ENCODE data around the gene EXOC5. TPM values are rescaled to one million over a fixed set of nuclear protein-coding genes. Genes with fewer than 3 reads are reported as not detected.

Gene EXOC5
- total RNA-seq, 1 experiment from 2014 or later: 62.4 TPM

GRCh38 chr14:57302883-57303282, 34.2 kb upstream of the EXOC5 start:
- Mint-ChIP-seq H3K27me3 (ENCODE audit: unreplicated experiment) (peaks cover 2% of the 10 kb centered on the region), H3K9me3 (ENCODE audit: low read depth, unreplicated experiment) (no peaks in the 10 kb centered on the region), H3K36me3 (ENCODE audit: insufficient read depth, unreplicated experiment) (no peaks in the 10 kb centered on the region), H3K4me3 (ENCODE audit: low read depth, unreplicated experiment) (no peak overlapping the region), H3K4me1 (ENCODE audit: low read depth, unreplicated experiment) (no peaks in the 10 kb centered on the region), H3K27ac (ENCODE audit: unreplicated experiment) (no peak overlapping the region)
- no TSS peak for BruUV-seq (replicated peaks)
- DNase-seq: no peak
- CTCF ChIA-PET: no interaction called here
- intact Hi-C loops (cut with micrococcal nuclease; ENCODE audit: unreplicated experiment): no loop called here
- TF ChIP-seq, protein P1, sequence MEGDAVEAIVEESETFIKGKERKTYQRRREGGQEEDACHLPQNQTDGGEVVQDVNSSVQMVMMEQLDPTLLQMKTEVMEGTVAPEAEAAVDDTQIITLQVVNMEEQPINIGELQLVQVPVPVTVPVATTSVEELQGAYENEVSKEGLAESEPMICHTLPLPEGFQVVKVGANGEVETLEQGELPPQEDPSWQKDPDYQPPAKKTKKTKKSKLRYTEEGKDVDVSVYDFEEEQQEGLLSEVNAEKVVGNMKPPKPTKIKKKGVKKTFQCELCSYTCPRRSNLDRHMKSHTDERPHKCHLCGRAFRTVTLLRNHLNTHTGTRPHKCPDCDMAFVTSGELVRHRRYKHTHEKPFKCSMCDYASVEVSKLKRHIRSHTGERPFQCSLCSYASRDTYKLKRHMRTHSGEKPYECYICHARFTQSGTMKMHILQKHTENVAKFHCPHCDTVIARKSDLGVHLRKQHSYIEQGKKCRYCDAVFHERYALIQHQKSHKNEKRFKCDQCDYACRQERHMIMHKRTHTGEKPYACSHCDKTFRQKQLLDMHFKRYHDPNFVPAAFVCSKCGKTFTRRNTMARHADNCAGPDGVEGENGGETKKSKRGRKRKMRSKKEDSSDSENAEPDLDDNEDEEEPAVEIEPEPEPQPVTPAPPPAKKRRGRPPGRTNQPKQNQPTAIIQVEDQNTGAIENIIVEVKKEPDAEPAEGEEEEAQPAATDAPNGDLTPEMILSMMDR (IDR thresholded peaks at IDR 0.05; ENCODE audit: unreplicated experiment): no peak

DNA sequence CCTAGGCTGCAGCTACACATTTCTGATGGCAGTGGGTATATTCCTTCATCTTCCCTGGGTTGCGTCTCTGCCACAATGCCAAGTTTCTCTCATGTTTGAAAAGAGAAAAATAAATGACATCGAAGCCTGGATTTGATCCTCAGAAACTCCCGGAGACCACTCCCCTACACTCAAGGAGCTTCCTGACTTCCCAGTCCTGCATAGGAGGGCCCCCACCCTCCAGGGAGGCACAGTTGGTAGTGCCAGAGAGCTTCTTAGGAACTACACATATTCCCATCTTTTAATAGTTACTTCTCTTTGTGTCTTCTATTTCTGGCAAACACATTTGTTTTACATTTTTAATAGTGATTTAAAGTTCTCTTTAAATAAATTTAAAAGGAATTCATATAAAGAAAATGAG, 30.8 kb upstream of the EXOC5 start:
- H3K9me3 Mint-ChIP-seq (ENCODE audit: low read depth, unreplicated experiment): no peaks in the 10 kb centered on the region
- intact Hi-C loops (cut with micrococcal nuclease; ENCODE audit: unreplicated experiment): no loop called here
- H3K4me1 Mint-ChIP-seq (ENCODE audit: low read depth, unreplicated experiment): no peaks in the 10 kb centered on the region
- BruUV-seq (replicated peaks): no TSS peak
- H3K4me3 Mint-ChIP-seq (ENCODE audit: low read depth, unreplicated experiment): no peak overlapping the region
- no peaks in the 10 kb centered on the region for H3K27me3 Mint-ChIP-seq (ENCODE audit: unreplicated experiment)
- TF ChIP-seq, protein P1 (IDR thresholded peaks at IDR 0.05; ENCODE audit: unreplicated experiment): no peak
- CTCF ChIA-PET: no interaction called here
- no peaks in the 10 kb centered on the region for H3K36me3 Mint-ChIP-seq (ENCODE audit: insufficient read depth, unreplicated experiment)
- no peak overlapping the region for H3K27ac Mint-ChIP-seq (ENCODE audit: unreplicated experiment)
- DNase-seq: no peak

GRCh38 chr14:57297852-57298251, 29.1 kb upstream of the EXOC5 start:
- Mint-ChIP-seq H3K4me1 (ENCODE audit: low read depth, unreplicated experiment) (no peaks in the 10 kb centered on the region), H3K27ac (ENCODE audit: unreplicated experiment) (no peak overlapping the region), H3K36me3 (ENCODE audit: insufficient read depth, unreplicated experiment) (no peaks in the 10 kb centered on the region), H3K9me3 (ENCODE audit: low read depth, unreplicated experiment) (no peaks in the 10 kb centered on the region), H3K27me3 (ENCODE audit: unreplicated experiment) (no peaks in the 10 kb centered on the region), H3K4me3 (ENCODE audit: low read depth, unreplicated experiment) (no peak overlapping the region)
- intact Hi-C loops (cut with micrococcal nuclease; ENCODE audit: unreplicated experiment): no loop called here
- CTCF ChIA-PET: no interaction called here
- no TSS peak for BruUV-seq (replicated peaks)
- TF ChIP-seq, protein P1 (IDR thresholded peaks at IDR 0.05; ENCODE audit: unreplicated experiment): no peak
- DNase-seq: no peak

- Mint-ChIP-seq H3K4me3 (ENCODE audit: low read depth, unreplicated experiment) (no peak overlapping the region), H3K4me1 (ENCODE audit: low read depth, unreplicated experiment) (no peaks in the 10 kb centered on the region), H3K9me3 (ENCODE audit: low read depth, unreplicated experiment) (no peaks in the 10 kb centered on the region), H3K27ac (ENCODE audit: unreplicated experiment) (no peak overlapping the region), H3K36me3 (ENCODE audit: insufficient read depth, unreplicated experiment) (no peaks in the 10 kb centered on the region), H3K27me3 (ENCODE audit: unreplicated experiment) (no peaks in the 10 kb centered on the region)
- CTCF ChIA-PET: no interaction called here
- BruUV-seq (replicated peaks): no TSS peak
- intact Hi-C loops (cut with micrococcal nuclease; ENCODE audit: unreplicated experiment): no loop called here
- no peak for DNase-seq
- TF ChIP-seq, protein P1 (IDR thresholded peaks at IDR 0.05; ENCODE audit: unreplicated experiment): no peak
Observed at GRCh38 chr14:57295239-57295638, 26.5 kb upstream of the EXOC5 start.
